Brain pericyte (primary cell): ENCODE data around the gene ACVR1.
"Not testable (repeated sequence)": the region's sequence is repeated elsewhere in the genome, so short reads cannot be mapped to it uniquely, and the experiment has no call there.

Experiments
- DNase-seq: peaks from one replicate; pipeline ENCODE4 v3.0.0-alpha.2; 2012; ENCODE audit warnings: low read depth, low spot score

Gene ACVR1

DNA sequence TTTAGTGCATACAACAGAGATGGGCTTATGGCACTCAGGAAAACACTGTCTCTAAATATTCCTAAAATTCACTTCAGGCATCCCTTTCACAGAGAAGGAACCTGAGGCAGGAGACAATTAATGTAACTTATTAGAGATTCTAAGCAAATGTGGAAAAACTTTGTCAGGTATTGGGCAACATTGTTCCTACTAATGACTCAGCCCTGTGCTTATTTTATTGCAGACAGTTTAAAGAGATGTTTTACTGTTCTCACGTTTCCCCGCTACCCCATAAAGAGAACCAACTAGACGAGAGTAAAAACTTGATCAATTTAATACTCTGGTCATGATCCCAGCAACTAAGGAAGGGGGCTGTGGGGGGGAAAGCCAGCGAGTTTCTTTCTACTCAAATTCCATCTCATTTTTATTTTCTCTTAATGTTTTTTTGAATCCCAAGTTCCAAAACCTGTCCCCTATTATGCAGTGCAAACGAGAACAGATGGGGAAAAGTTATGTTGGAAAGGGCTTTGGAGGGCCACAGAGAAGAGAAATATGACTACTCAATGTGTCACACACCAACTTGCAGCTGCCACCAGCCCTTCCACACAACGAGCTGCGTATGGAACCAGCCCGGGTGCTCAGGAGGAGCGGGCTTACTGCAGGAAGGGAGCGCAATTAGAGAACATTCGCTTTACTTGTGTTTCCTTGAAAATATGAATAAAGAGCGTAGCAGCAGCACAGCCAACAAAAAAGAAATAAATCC lies 18.7 kb upstream of the ACVR1 start:
- no peak for DNase-seq

DNA sequence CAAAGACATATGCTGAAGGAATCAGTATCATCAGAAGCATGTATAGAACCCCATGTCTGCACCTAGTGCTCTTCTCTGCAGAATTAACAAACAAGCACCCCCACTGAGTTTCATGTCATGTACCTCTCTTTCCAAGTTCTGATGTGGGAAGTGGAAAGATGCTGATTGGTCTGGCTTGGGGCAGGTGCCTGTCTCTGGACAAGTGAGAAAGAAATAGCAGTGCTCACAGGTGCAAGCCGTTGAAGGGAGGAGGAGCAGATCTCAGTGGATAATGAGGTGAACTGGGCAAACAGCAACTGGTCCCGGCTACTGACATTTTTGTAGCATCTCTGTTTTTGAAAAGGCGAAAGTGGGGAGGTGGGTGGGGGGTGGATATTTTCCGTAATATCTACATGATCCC lies 17.5 kb upstream of the ACVR1 start:
- DNase-seq = no peak

DNA sequence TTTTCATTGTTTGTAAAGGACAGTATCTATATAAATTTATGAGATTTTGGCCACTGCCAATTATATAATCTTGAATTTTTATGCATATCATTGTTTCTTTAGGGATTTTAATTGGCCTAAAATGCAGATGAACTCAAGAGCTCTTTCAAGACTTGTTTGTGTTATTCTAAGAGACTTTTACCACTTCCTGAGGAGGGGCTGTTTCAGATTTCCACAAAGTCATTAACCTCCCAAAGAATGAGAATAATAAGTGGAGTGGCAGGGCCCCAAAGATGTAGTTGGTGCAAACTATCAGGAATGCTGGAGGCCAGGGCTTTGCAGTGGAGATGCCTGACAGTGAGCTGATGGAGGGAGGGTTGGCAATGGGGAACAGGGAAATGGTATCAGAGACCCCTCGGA lies 15.5 kb upstream of the ACVR1 start:
- DNase-seq = no peak

DNA sequence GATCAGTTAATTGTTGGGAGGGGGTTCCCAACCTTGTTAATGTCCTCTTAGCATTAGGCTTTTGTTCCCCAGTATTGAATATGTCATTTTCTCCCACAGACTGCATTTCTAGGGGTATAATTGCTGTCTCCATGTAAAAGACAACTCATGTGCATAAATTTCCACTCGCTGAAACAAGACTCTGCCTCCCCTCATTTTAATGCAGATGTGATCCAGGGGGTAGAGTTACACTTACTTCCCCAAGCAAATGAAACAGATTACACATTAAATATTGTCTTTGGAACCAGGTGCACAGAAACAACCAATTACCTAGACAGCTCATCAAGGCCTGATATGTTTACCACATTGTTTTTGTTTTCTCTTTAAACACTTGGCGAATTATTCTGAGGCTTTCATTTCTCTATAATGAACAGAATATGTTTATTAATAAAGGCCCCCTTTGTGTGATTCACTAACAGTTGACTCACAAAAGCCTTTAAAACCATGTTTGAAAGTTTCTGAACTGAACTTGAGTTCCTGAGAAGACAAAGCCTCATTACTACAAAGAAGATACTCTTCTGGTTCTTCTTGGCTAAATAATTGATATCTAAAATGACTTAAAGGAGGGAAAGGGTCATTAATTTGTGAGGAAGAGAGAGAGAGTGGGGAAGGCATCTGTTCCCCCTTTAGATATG lies 15.0 kb upstream of the ACVR1 start:
- DNase-seq = no peak

DNA sequence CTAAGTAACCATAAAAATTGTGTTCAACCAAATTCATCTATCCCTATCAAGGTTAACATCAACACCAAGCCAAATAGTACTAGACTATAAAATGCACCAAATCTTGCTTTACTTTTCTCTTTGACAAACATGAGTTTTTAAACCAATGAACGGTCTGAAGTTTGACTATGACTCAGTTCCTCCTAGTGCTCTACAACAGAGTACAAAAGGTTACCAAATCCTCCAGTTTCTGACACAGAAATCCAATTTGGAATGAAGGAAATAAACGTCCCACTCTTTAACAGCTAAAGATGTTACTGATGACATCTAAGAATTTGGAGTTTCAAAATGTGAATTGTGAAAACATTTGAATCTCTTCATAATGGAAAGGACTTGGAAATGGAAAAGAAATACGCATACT lies 11.8 kb upstream of the ACVR1 start:
- no peak for DNase-seq

DNA sequence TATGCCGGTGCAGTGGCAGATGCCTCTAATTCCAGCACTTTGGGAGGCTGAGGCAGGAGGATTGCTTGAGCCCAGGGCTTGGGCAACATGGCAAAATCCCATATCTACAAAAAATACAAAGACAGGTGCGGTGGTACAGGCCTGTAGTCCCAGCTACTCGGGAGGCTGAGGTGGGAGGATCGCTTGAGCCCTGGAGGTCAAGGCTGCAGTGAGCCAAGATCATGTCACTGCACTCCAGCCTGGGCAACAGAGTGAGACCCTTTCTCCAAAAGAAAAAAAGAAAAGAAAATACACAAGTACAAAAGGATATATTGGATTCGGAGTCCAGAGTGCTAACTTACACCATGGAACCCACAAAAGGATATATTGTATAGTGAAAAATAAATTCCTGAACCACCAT lies 8.4 kb upstream of the ACVR1 start:
- DNase-seq = not testable (repeated sequence)

DNA sequence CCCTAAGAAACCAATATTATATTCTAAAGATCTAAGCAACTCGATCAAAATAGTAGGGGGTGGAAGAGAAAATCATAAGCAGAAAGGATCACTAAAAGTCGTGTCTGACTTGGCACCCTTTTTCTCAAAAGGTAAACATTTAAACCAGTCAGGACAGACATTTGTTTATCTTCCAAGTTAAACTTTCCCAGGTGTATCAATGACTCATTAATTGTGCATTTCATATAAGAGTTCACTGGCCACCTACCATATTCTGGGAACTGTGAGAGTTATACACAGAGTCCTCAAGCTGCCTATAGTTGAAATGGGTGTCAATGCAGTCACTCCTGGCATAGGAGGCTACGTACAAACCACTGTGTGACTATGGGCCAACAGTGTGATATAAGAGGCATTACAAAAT lies 4.8 kb upstream of the ACVR1 start:
- DNase-seq = no peak

DNA sequence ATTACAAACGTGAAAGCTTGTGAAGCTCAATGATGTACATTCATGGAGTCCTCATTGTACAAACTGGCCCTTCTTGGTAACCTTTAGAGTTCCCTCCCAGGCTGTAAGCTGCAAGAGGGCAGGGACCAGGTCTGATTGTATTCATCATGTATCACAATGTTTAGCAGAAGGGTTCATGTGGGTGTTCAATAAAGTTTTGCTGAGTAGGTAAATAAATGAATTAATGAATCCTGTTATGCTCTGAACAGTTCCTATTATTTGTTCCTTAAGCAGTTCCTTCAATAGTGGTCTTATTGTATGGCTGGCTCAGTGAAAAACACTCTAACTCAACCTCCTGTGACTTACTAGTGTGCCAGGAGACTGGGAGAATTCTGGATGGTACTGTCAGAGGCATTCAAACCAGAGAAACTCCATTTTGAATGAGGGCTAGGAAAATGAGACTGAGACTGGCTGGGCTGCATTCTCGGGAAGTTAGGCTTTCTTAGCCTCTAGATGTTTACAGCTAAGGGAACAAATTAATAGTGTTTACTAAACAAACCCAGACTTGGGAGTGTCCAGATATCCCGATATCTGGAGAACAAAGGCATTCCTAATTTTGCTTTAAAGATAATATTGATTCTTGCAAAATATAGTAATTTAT lies 1.8 kb upstream of the ACVR1 start:
- DNase-seq = no peak

DNA sequence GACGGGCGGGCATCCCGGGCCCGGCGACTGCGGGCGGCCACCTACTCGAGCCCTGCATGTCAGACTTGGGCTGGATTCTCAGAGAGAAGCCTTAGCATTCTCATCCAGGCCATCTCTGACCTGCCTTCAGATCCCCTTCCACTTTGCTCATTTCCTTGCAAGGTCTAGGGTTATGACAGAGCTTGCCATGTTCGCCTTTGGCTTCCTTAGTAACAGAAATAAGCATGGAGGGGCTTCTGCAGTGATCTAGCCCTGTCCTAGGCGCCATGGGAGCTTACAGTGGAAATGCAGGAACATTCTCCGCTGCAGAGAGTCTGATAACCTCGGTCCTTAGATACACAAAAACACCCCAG lies 632 bp upstream of the ACVR1 start:
- DNase-seq = no peak

DNA sequence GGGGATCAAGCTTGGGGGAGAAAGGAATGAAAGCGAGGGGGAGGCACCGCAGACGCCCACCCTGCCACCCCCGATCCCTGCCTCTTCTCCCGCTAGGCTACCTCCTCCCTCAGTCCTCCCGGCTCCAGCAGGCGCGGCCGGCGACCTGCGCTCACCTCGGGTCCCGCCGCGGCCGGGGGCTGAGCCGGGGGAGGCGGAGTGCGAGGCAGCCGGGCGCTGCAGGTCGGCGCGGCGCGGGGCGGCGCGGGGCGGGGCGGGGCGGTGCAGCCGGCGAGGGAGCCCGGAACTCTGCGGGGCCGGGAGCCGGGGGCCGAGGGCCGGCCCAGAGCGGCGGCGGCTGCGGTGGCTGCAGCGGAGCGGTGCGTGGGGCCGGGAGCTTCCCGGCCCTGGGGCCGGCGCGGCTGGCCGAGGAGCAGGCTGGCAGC lies 477 bp downstream of the ACVR1 start:
- no peak for DNase-seq

DNA sequence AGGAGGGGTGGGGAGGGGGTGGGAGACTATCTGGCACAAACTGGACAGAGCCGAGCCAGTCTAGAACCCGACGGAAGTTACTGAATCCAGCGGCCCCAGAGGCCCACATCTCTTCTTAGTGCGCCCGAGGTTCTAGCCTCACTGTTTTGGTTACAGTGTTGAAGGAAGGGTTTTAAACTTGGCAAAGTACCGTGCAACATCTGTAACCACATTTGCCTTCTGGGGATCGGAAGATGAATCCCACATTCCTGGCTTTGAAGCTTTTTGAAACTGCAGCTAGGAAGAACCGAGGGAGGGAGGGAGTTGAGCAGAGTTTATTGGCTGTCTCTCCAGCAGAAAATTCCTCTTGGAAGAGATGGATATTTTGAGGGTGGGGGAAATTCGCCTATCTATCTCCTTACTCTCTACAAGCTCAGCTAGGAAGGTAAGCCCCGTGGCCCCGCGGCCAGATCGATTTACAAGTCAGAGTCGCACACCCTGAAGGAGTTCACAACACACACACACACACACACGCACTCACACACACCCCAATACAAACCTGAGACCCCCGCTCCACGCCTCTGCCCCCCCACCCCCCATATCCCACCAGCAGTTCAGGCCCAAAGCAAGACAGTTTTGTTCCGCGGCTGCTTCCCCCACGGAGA lies 1.0 kb downstream of the ACVR1 start:
- DNase-seq = peak; percentile 48

DNA sequence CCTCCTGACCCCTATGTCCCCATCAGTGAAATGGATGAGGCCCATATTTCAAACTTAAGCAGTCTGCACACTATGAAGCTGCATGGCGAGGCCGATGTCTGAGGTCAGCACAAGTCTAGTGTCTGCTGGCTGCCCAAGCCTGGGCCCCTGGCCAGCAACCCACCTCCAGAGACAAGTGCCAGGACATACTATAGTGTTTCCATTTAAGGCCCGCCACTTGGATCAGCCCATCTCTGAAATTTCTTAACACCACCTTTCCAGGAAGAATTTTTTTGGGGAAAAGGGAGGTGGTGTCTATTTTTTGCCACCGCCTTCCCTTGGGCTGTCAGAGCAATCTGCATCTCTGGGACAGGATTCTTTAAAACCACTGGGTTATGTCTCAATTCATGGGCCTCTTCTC lies 1.8 kb downstream of the ACVR1 start:
- DNase-seq = no peak

DNA sequence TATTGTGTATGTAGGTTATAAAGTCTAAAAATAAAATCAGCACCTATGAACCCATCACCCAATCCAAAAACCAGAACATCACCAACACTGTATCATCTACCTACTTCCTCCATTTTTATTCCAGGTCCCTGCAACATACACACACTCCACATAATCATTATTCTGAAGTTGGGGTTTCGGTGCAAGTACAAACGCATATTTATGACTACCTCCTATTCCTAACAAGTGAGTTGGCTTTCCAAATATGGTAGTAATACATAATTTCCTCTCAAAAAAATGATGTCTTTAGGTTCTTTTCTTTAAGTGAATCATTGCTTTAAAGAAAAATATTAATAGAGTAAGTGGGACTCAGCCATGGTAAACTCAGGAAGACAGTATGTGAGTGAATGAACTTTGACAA lies 3.3 kb downstream of the ACVR1 start:
- no peak for DNase-seq

DNA sequence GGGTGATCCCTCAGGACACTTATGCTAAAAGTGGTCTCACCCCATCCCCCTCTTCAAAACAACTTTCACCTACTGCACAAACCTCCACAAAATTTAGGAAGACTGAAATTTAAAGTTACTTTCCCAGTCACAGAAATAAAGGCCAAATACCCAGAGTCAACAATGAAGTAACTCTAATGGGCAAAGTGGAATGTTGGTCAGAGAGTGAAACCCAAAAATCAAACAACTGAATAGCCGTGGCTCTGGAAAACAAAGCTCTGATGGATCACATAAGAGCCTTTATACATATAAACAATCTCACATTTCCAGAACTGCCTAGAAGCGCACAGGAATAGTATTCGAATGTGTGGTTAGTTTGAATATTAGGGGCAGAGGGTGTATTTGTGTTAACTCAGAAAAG lies 4.7 kb downstream of the ACVR1 start:
- no peak for DNase-seq

DNA sequence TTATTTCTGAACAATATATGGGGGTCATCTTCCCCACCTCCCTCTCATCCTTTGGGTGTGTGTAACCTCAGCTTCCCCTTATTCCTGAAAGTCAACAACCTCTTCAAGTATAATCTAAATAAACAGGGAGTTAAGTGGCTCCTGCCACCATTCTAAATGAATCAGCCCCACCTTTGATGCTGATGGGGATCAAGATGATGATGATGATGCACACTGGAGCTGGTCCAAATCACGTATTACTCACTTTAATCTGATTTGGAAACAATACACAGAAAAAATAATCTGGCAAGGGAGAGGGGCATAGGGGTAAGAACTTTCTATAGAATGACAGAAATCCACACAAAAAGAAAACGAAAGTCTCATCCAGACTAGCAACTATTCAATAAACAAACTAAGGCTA lies 7.1 kb downstream of the ACVR1 start:
- DNase-seq = no peak

DNA sequence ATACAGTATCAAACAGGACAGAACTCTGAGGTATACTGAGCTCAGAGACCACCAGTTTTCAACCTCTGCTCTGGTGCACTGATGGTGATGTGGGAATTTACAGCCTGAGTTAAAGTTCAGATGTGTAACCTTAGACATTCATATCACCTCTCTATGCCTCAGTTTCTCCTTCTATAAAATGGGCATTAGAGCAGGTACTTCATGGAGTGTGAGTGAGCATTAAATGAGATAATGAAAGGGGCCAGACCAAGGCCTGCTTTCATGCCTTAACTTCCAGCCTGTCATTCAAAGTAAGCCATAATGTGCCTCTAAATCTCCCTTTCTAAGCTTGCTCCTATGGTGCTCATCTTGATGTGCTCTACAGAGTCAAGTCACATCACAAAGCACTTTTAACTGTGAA lies 8.4 kb downstream of the ACVR1 start:
- DNase-seq = no peak

DNA sequence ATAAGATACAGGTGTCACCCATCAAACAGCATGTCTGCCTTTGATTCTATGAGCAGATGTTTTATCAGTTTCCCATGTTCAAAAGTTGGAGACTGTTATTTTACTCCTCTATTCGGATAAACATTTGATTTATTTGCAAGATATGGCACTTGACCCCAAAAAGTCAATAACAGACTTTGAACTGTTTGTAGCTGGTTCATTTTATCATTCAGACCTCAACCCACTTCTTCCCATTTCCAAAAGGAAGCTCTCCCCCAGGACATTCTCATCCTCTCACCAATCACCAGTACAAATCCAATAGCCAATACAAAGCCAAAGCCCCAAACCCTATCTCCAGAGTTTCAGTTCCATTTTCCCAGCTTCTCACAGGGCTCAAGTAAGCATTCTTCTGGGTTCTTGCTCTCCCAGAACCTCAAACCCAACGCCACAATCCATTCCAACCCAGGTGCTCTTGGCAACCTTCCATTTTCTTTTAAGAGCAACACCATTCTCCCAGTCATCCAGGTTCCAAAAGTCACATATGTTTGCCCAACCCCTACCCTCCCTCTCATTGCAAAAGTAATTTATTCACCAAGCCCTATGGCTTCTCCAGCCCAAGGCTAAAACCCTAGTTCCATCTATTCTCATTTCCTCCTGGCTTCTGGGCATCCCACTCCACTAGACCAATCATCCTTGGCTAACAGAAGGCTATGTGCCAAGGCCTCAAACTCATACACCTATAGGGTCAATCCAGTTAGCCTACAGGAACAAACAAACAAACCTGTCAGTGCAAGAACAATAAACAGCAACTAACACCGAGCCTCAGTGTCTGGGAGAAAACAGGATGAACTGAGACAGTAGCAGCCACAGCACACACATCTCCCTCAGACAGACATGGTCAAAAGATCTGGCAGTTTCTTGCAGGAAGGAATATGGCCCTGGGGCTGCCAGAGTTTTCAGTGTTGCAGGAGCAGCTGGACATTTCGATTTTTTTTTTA lies 9.2 kb downstream of the ACVR1 start:
- no peak for DNase-seq

DNA sequence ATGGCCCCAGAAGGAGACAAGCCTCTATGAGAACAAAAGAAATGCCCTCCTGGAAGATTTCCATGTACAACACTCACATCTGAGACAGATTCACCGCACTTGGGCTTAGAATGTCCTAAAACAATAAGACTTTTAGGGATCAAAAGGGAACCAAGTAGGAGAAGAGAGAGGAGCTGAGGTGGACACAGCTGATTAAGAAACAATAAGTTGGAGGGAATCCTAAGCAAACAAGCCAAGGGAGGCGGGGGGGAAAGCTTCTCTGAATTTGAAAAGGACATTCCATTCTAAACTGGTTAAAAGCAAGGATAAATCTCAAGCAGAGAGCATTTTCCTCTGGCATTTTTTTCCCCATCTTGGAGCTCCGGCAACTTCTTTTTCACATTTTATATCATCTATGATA lies 9.9 kb downstream of the ACVR1 start:
- peak; percentile 42 for DNase-seq

DNA sequence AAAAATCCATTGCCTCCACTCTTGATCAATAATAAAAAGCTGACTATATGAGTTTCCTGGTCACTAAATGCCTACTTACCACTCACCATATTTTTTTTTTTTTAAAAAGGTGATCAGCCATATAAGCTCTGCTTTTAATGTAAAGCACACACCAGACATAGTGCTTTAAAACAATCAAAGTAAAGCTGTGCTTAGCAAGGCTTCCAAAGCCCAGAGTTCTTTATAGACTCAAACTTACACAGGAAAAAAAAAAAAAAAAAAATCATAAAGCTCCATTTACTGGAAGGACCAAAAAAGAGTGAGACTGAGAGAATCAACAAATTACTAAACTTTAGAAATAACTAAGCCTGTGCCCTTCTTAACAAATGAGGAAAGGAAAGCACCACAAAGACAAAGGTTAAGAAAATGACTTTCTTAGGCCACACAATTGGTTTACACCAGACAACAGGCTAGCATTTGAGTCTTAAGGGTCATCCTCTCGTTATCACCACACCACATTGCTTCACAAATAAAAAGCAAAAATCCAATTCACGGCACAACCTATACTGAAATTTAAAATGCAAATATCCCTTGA lies 11.2 kb downstream of the ACVR1 start:
- DNase-seq = no peak

DNA sequence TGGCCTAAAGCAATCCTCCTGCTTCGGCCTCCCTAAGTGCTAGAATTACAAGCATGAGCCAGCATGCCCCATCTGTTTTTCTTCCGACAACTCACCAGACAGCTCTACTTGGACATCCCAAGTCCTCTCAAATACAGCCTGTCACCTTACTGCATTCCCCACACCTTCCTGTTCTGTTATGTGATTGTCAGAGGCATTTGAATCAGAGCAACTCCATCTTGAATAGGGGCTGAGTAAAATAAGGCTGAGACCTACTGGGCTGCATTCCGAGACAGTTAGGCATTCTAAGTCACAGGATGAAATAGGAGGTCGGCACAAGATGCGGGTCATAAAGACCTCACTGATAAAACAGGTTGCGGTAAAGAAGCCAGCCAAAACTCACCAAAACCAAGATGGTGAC lies 17.3 kb downstream of the ACVR1 start:
- no peak for DNase-seq

DNA sequence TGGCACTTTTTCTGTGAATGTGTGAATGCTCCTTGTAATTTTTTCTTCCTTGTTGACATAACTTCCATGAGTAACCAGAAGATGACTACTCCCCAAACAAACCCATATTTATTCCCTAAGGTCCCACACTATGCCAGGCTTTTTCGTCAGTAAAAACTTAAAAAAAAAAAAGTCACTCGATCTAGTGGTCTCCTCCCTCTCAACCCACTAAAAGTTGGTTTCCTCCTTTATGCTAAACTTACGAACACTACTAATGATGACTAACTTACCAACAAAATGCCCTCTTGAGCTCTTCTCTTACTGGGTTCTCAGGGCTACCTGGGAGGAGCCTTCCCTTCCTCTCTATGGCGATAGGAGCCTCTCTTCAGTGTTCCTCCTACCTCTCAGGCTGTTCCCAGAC lies 18.2 kb downstream of the ACVR1 start:
- no peak for DNase-seq
